Trophoblast cell (in vitro differentiated cells and primary cell): Measurements from ENCODE around the gene BCORL1.

Source experiments
- DNase-seq, 2 donors: peaks; one replicate each; pipeline ENCODE4 v3.0.0-alpha.2; 2016
- H2AFZ ChIP-seq: 2 replicates; pipeline ENCODE4 v1.6.1; 2013; ENCODE audit warnings: low read length, moderate library complexity, mild to moderate bottlenecking; ENCODE audit not compliant: insufficient read depth, poor library complexity
- H2AK5ac ChIP-seq: 2 replicates; pipeline ENCODE4 v1.6.1; 2013; ENCODE audit warnings: mild to moderate bottlenecking, low read length
- H2BK120ac ChIP-seq: 2 replicates; pipeline ENCODE4 v1.6.1; 2013; ENCODE audit warnings: low read length, mild to moderate bottlenecking, moderate library complexity; ENCODE audit not compliant: insufficient read depth, poor library complexity
- H2BK12ac ChIP-seq: 2 replicates; pipeline ENCODE4 v1.6.1; 2013; ENCODE audit warnings: mild to moderate bottlenecking, low read length, moderate library complexity
- H2BK5ac ChIP-seq: 2 replicates; pipeline ENCODE4 v1.6.1; 2013; ENCODE audit warnings: low read length, low read depth, moderate library complexity, mild to moderate bottlenecking; ENCODE audit not compliant: poor library complexity
- H3K14ac ChIP-seq: 2 replicates; pipeline ENCODE4 v1.6.1; 2013; ENCODE audit warnings: mild to moderate bottlenecking, low read length
- H3K18ac ChIP-seq: 2 replicates; pipeline ENCODE4 v1.6.1; 2013; ENCODE audit warnings: mild to moderate bottlenecking, low read length
- H3K23ac ChIP-seq: 2 replicates; pipeline ENCODE4 v1.6.1; 2013; ENCODE audit warnings: low read length
- H3K27ac ChIP-seq: 2 replicates; pipeline ENCODE4 v1.5.1; 2013; ENCODE audit warnings: low read depth, mild to moderate bottlenecking, inconsistent platforms, low read length, moderate library complexity
- H3K27me3 ChIP-seq: 2 replicates; pipeline ENCODE4 v1.6.1; 2013; ENCODE audit warnings: inconsistent platforms, mild to moderate bottlenecking, low read length, moderate library complexity; ENCODE audit not compliant: insufficient read depth
- H3K36me3 ChIP-seq, 2 experiments: 1 replicate in 1 of 2; 2 replicates in 1 of 2; pipeline ENCODE4 v1.6.1; 2013; ENCODE audit warnings: low read length in 2 of 2, mild to moderate bottlenecking in 2 of 2, moderate library complexity in 1 of 2; ENCODE audit not compliant: insufficient read depth in 2 of 2, control insufficient read depth in 1 of 2
- H3K4ac ChIP-seq: 2 replicates; pipeline ENCODE4 v1.6.1; 2013; ENCODE audit warnings: low read depth, mild to moderate bottlenecking, low read length, moderate library complexity
- H3K4me1 ChIP-seq, 2 experiments: 1 replicate in 1 of 2; 2 replicates in 1 of 2; pipeline ENCODE4 v1.6.1; 2013; ENCODE audit warnings: low read length in 2 of 2, mild to moderate bottlenecking in 2 of 2, moderate library complexity in 1 of 2; ENCODE audit not compliant: insufficient read depth in 2 of 2, control insufficient read depth in 1 of 2
- H3K4me2 ChIP-seq: 2 replicates; pipeline ENCODE4 v1.6.1; 2013; ENCODE audit warnings: inconsistent platforms, mild to moderate bottlenecking, low read length, moderate library complexity
- H3K4me3 ChIP-seq: 2 replicates; pipeline ENCODE4 v1.5.1; 2013; ENCODE audit warnings: mild to moderate bottlenecking, low read depth, low read length, inconsistent platforms
- H3K79me1 ChIP-seq: one replicate; pipeline ENCODE4 v1.6.1; 2013; ENCODE audit warnings: low read length
- H3K79me2 ChIP-seq: 2 replicates; pipeline ENCODE4 v1.6.1; 2013; ENCODE audit warnings: low read length, mild to moderate bottlenecking; ENCODE audit not compliant: control insufficient read depth, insufficient read depth, poor library complexity
- H3K9ac ChIP-seq: 2 replicates; pipeline ENCODE4 v1.6.1; 2013; ENCODE audit warnings: mild to moderate bottlenecking, low read length
- H3K9me3 ChIP-seq: 2 replicates; pipeline ENCODE4 v1.6.1; 2013; ENCODE audit warnings: low read depth, mild to moderate bottlenecking, control low read depth, inconsistent platforms, low read length; ENCODE audit not compliant: insufficient read depth
- H4K12ac ChIP-seq: 2 replicates; pipeline ENCODE4 v1.6.1; 2013; ENCODE audit warnings: low read depth, mild to moderate bottlenecking, low read length, moderate library complexity
- H4K8ac ChIP-seq: 2 replicates; pipeline ENCODE4 v1.6.1; 2013; ENCODE audit warnings: low read depth, mild to moderate bottlenecking, low read length, moderate library complexity
- H4K91ac ChIP-seq: one replicate; pipeline ENCODE4 v1.6.1; 2013; ENCODE audit warnings: low read depth, mild to moderate bottlenecking, low read length, moderate library complexity
- WGBS: extraction: QIAGEN DNeasy Blood & Tissue Kit; methylation state at CpG from one replicate; pipeline ENCODE4 v1.1.7; 2013; ENCODE audit warnings: missing lambda C conversion rate; ENCODE audit not compliant: insufficient read length, insufficient coverage; ENCODE audit errors: extremely low coverage; 5-methylcytosine and 5-hydroxymethylcytosine counted together

Gene BCORL1

GRCh38 chrX:130048686-130049222 lies 66.3 kb downstream of the BCORL1 start:
- Histone ChIP-seq H3K23ac (no peak overlapping the region), H3K27me3 (no peaks in the 10 kb centered on the region), H3K9me3 (no peaks in the 10 kb centered on the region), H3K27ac (no peak overlapping the region), H2BK120ac (no peak overlapping the region), H3K79me1 (peaks cover 3% of the 10 kb centered on the region), H4K12ac (no peak overlapping the region), H2AK5ac (no peak overlapping the region), H3K4me2 (no peak overlapping the region), H3K79me2 (no peaks in the 10 kb centered on the region), H2BK12ac (no peak overlapping the region), H3K4me3 (no peak overlapping the region), H3K36me3 (peaks cover 10 to 18% of the 10 kb centered on the region in 2 experiments), H2BK5ac (no peak overlapping the region), H2AFZ (no peak overlapping the region), H3K4ac (no peak overlapping the region), H4K8ac (no peak overlapping the region), H3K9ac (no peak overlapping the region), H4K91ac (no peak overlapping the region), H3K4me1 (peaks cover 0 to 16% of the 10 kb centered on the region in 2 experiments), H3K18ac (no peak overlapping the region), H3K14ac (no peak overlapping the region)
- DNase-seq = peak; percentile 78 to 85
- WGBS = no CpG with 5 or more reads among the region's 4 CpGs

DNA sequence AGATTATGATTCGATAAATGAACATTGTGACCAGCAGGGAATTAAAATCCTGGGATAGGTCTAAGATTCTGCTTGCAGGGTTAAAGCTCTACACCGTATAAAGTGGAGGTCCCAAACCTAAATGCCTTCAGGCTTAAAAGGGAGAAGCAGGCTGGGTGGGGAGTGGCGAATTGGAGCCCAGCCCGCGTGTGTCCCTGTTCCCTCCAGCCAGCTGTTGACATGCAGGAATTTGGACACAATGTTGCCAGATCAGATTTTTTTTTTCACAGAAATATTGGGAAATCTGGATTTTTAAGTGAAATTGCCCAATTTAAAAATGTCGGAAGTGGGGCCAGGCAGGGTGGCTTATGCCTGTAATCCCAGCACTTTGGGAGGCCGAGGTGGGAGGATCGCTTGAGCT lies 67.4 kb downstream of the BCORL1 start:
- Histone ChIP-seq H2BK12ac (no peak overlapping the region), H2BK120ac (no peak overlapping the region), H4K8ac (no peak overlapping the region), H3K4me1 (peaks cover 4 to 21% of the 10 kb centered on the region in 2 experiments), H3K18ac (no peak overlapping the region), H2AFZ (no peak overlapping the region), H3K79me1 (peaks cover 3% of the 10 kb centered on the region), H4K12ac (no peak overlapping the region), H3K27me3 (no peaks in the 10 kb centered on the region), H3K23ac (no peak overlapping the region), H3K4ac (no peak overlapping the region), H4K91ac (no peak overlapping the region), H3K9me3 (no peaks in the 10 kb centered on the region), H3K4me2 (no peak overlapping the region), H3K36me3 (peaks cover 9 to 17% of the 10 kb centered on the region in 2 experiments), H2AK5ac (no peak overlapping the region), H3K4me3 (no peak overlapping the region), H3K14ac (no peak overlapping the region), H3K27ac (no peak overlapping the region), H3K79me2 (no peaks in the 10 kb centered on the region), H2BK5ac (no peak overlapping the region), H3K9ac (no peak overlapping the region)
- no CpG with 5 or more reads among the region's 8 CpGs for WGBS
- peak; percentile 51 to 82 for DNase-seq

DNA sequence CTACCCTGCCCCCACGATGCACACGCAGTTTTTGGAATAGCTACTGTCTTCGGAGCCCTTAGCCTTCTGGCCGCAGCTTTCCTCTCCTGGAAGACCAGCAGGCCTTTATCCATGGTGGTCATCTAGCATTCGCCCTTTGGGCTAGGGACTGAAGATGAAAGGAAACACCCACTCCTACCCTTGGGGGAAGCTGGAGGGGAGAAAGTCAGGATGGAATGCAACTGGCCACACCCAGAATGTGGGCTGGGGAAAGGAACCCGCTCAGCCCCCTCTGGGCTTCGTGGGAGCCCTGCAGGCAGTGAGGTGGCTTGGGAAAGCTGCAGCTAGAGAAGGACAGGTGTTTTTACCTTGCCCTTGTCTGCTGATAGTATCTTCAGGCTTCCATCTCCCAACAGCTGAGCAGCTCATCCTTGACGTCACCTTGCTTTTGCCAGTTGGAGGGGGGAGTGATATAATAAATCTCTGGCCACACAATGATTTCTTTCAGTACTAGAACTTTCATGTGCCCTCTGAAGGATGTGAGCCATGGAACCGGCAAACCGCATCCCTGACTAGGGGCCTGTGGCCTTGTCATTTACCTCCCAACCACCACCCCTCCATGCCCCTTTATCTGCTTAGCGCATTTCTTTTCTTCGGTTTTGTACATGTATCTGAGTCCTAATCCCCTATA lies 68.9 kb downstream of the BCORL1 start:
- H3K4me3 ChIP-seq = no peak overlapping the region
- no CpG with 5 or more reads among the region's 12 CpGs for WGBS
- no peak overlapping the region for H2AFZ ChIP-seq
- peaks cover 12% of the 10 kb centered on the region for H3K79me1 ChIP-seq
- no peak overlapping the region for H4K12ac ChIP-seq
- no peak overlapping the region for H4K8ac ChIP-seq
- H3K4me1 ChIP-seq = peaks cover 18 to 34% of the 10 kb centered on the region in 2 experiments
- no peaks in the 10 kb centered on the region for H3K79me2 ChIP-seq
- H3K9me3 ChIP-seq = no peaks in the 10 kb centered on the region
- no peak overlapping the region for H3K27ac ChIP-seq
- H2BK120ac ChIP-seq = no peak overlapping the region
- H3K4me2 ChIP-seq = no peak overlapping the region
- H4K91ac ChIP-seq = no peak overlapping the region
- no peaks in the 10 kb centered on the region for H3K27me3 ChIP-seq
- H3K18ac ChIP-seq = no peak overlapping the region
- H3K36me3 ChIP-seq = peaks cover 13 to 16% of the 10 kb centered on the region in 2 experiments
- H3K14ac ChIP-seq = no peak overlapping the region
- H2BK12ac ChIP-seq = no peak overlapping the region
- H2BK5ac ChIP-seq = no peak overlapping the region
- no peak overlapping the region for H3K23ac ChIP-seq
- peak; percentile 86 to 92 for DNase-seq
- H3K4ac ChIP-seq = no peak overlapping the region
- no peak overlapping the region for H2AK5ac ChIP-seq
- no peak overlapping the region for H3K9ac ChIP-seq

- Histone ChIP-seq H2AK5ac (no peak overlapping the region), H4K91ac (no peak overlapping the region), H3K18ac (no peak overlapping the region), H2BK5ac (no peak overlapping the region), H3K4me3 (no peak overlapping the region), H3K4ac (no peak overlapping the region), H4K12ac (no peak overlapping the region), H3K14ac (no peak overlapping the region), H3K27ac (no peak overlapping the region), H3K79me2 (no peaks in the 10 kb centered on the region), H3K36me3 (peaks cover 11 to 14% of the 10 kb centered on the region in 2 experiments), H3K27me3 (no peaks in the 10 kb centered on the region), H2BK120ac (no peak overlapping the region), H3K4me2 (no peak overlapping the region), H3K23ac (no peak overlapping the region), H3K9me3 (no peaks in the 10 kb centered on the region), H2AFZ (no peak overlapping the region), H2BK12ac (no peak overlapping the region), H3K4me1 (peaks cover 23 to 30% of the 10 kb centered on the region in 2 experiments), H3K79me1 (peaks cover 13% of the 10 kb centered on the region), H4K8ac (no peak overlapping the region), H3K9ac (no peak overlapping the region)
- no CpG with 5 or more reads among the region's 10 CpGs for WGBS
- DNase-seq = no peak
These were observed 70.8 kb downstream of the BCORL1 start for GRCh38 chrX:130053236-130053635.
